ENCODE results near the gene DNAI4. TPM values are rescaled to one million over a fixed set of nuclear protein-coding genes. Genes with fewer than 3 reads are reported as not detected.

Gene DNAI4
- total RNA-seq, 1 experiment from 2014 or later = 2.1 TPM

DNA sequence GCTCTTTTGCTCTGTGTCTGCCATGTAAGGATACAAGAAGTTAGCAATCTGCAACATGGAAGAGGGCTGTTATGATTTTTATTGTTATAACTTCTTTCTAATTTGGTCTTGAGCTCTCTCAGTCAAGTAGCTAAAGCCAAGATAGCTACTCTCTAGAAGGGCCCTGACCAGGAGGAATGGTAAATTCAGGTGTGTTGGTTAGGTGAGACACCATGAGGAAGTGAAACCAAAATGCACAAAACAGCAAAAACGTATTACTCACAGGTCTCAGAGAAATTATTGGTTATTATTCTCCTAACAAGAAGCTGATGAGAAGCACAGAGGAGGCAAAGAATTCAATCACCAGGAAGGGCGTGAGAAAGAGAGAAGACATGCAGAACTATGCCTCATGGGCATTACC is 71.8 kb downstream of the DNAI4 start:
- no peak for ATAC-seq
- H3K9me3 Mint-ChIP-seq = no peaks in the 10 kb centered on the region
- no peaks in the 10 kb centered on the region for H3K36me3 Mint-ChIP-seq
- POLR2A ChIA-PET = interaction anchor here (0.5 kb wide), 1 partner anchor 17 kb away, joined by 3 read pairs; no protein-coding TSS in a partner anchor
- CTCF ChIA-PET = no interaction called here
- no peak overlapping the region for H3K4me3 Mint-ChIP-seq
- no peaks in the 10 kb centered on the region for H3K27me3 Mint-ChIP-seq (ENCODE audit: low read depth)
- TF ChIP-seq PRRX2 (CRISPR knock-in tag; IDR thresholded peaks at IDR 0.05) (no peak), FOXP4 (CRISPR knock-in tag; IDR thresholded peaks at IDR 0.05) (no peak)
- no peak for DNase-seq (ENCODE audit: low spot score)
- no peaks in the 10 kb centered on the region for H3K4me1 Mint-ChIP-seq
- no peak overlapping the region for H3K27ac Mint-ChIP-seq

DNA sequence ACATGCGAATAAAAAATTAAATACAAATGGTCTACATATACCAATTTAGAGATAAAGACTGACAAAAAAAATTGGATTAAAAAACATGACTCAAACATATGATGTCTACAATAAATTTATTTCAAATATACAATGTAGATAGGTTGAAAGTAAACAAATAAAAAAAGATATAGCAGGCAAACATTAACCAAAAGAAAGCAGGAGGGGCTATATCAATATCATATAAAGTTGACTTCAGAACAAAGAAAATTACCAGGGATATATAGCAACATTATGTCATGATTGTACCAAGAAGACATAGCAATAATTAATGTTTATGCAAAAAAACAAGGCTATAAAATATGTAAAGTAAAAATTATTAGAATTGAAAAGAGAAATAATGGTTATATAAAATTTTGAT is 73.7 kb downstream of the DNAI4 start:
- no peak for ATAC-seq
- no peak for TF ChIP-seq KAT7 (CRISPR knock-in tag; IDR thresholded peaks at IDR 0.05; ENCODE audit: borderline replicate concordance)
- TF ChIP-seq IRF2 (CRISPR knock-in tag; IDR thresholded peaks at IDR 0.05; ENCODE audit: borderline replicate concordance, low read depth) = no peak
- TF ChIP-seq, protein P1, sequence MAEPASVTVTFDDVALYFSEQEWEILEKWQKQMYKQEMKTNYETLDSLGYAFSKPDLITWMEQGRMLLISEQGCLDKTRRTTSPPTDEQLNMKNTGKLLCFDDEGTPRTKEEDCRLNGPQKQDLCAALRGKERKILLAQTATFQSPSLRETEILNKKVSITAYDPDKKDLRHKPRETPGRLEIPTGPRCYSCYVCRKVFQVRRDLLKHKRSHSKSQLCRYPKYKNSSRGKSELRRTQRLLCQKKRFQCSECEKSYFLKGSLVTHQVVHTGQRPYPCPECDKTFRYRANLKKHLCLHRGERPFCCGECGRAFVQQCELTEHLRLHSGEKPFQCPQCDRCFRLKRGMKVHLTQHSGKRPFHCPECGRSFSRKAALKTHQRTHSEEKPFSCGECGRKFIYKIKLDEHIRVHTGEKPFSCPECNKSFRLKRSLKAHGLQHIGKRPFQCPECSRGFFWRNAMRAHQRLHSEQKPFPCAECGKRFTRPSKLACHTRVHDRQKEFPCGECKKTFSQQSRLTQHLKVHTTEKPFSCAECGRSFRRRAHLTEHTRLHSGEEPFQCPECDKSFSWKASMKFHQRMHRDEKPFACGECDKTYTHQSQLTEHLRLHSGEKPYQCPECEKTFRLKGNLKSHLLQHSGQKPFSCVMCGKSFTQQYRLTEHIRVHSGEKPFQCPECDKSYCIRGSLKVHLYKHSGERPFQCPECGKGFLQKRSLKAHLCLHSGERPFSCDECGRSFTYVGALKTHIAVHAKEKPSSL (CRISPR knock-in tag; conservative IDR thresholded peaks at IDR 0.05) = no peak
- TF ChIP-seq SP1 (CRISPR knock-in tag; conservative IDR thresholded peaks at IDR 0.05) = no peak
- H3K36me3 Mint-ChIP-seq = no peaks in the 10 kb centered on the region

DNA sequence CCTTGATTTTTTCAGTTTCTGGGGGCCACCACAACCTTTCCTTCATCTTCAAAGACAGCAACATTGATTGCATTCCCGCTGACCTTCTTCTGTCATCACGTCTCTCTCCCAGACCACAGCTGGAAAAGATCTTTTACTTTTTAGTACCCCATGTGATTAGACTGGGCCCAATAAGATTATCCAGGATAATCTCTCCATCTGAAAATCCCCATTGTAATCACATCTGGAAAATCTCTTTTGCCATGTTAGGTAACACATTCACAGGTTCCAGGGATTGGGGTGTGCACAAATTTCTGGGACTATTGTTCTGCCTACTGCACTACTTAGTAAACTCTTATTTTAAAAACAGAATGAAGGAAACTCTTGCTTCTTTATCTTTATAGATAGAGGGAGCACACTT is 76.5 kb downstream of the DNAI4 start:
- Mint-ChIP-seq H3K4me1 (no peaks in the 10 kb centered on the region), H3K27ac (no peak overlapping the region), H3K36me3 (no peaks in the 10 kb centered on the region), H3K9me3 (no peaks in the 10 kb centered on the region), H3K27me3 (ENCODE audit: low read depth) (no peaks in the 10 kb centered on the region), H3K4me3 (no peak overlapping the region)
- no peak for ATAC-seq
- no peak for TF ChIP-seq ZNF263 (CRISPR knock-in tag; IDR thresholded peaks at IDR 0.05; ENCODE audit: low read depth)
- no peak for TF ChIP-seq HMGA2 (CRISPR knock-in tag; IDR thresholded peaks at IDR 0.05)
- TF ChIP-seq NR2C2 (CRISPR knock-in tag; IDR thresholded peaks at IDR 0.05) = no peak
- TF ChIP-seq TEAD1 (CRISPR knock-in tag; IDR thresholded peaks at IDR 0.05) = no peak
- TF ChIP-seq JUN (CRISPR knock-in tag; IDR thresholded peaks at IDR 0.05) = no peak
- no peak for DNase-seq (ENCODE audit: low spot score)
- POLR2A ChIA-PET = no interaction called here
- CTCF ChIA-PET = no interaction called here

More for the DNA sequence above, 73.7 kb downstream of the DNAI4 start:
- H3K27ac Mint-ChIP-seq = no peak overlapping the region
- no peak overlapping the region for H3K4me3 Mint-ChIP-seq
- ChIA-PET CTCF (no interaction called here), POLR2A (no interaction called here)
- no peaks in the 10 kb centered on the region for H3K9me3 Mint-ChIP-seq
- no peaks in the 10 kb centered on the region for H3K27me3 Mint-ChIP-seq (ENCODE audit: low read depth)
- DNase-seq (ENCODE audit: low spot score) = no peak
- no peaks in the 10 kb centered on the region for H3K4me1 Mint-ChIP-seq

- ATAC-seq = no peak
- H3K36me3 Mint-ChIP-seq = no peaks in the 10 kb centered on the region
- POLR2A ChIA-PET = no interaction called here
- TF ChIP-seq ETV6 (CRISPR knock-in tag; IDR thresholded peaks at IDR 0.05) (no peak), ELF4 (CRISPR knock-in tag; IDR thresholded peaks at IDR 0.05; ENCODE audit: low read depth) (no peak), ATF1 (CRISPR knock-in tag; IDR thresholded peaks at IDR 0.05) (no peak), E2F4 (CRISPR knock-in tag; IDR thresholded peaks at IDR 0.05; ENCODE audit: borderline replicate concordance, low read depth) (no peak), JAZF1 (CRISPR knock-in tag; IDR thresholded peaks at IDR 0.05) (no peak), TP53 (CRISPR knock-in tag; IDR thresholded peaks at IDR 0.05) (no peak), MYBL2 (CRISPR knock-in tag; IDR thresholded peaks at IDR 0.05) (no peak), ATF2 (CRISPR knock-in tag; IDR thresholded peaks at IDR 0.05; ENCODE audit: borderline replicate concordance, low read depth) (no peak), KAT7 (CRISPR knock-in tag; IDR thresholded peaks at IDR 0.05; ENCODE audit: borderline replicate concordance) (no peak), TEAD4 (CRISPR knock-in tag; IDR thresholded peaks at IDR 0.05) (no peak), CREM (CRISPR knock-in tag; IDR thresholded peaks at IDR 0.05) (no peak)
- TF ChIP-seq, protein P2, sequence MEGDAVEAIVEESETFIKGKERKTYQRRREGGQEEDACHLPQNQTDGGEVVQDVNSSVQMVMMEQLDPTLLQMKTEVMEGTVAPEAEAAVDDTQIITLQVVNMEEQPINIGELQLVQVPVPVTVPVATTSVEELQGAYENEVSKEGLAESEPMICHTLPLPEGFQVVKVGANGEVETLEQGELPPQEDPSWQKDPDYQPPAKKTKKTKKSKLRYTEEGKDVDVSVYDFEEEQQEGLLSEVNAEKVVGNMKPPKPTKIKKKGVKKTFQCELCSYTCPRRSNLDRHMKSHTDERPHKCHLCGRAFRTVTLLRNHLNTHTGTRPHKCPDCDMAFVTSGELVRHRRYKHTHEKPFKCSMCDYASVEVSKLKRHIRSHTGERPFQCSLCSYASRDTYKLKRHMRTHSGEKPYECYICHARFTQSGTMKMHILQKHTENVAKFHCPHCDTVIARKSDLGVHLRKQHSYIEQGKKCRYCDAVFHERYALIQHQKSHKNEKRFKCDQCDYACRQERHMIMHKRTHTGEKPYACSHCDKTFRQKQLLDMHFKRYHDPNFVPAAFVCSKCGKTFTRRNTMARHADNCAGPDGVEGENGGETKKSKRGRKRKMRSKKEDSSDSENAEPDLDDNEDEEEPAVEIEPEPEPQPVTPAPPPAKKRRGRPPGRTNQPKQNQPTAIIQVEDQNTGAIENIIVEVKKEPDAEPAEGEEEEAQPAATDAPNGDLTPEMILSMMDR (IDR thresholded peaks at IDR 0.05) = no peak
These were observed 83.7 kb downstream of the DNAI4 start for GRCh38 chr1:66840929-66841328.

More at GRCh38 chr1:66840929-66841328, 83.7 kb downstream of the DNAI4 start:
- DNase-seq (ENCODE audit: low spot score) = no peak
- CTCF ChIA-PET = no interaction called here
- Mint-ChIP-seq H3K9me3 (no peaks in the 10 kb centered on the region), H3K27ac (no peak overlapping the region), H3K27me3 (ENCODE audit: low read depth) (no peaks in the 10 kb centered on the region), H3K4me3 (no peak overlapping the region), H3K4me1 (no peaks in the 10 kb centered on the region)
